Amygdala (tissue), 56 donors: ENCODE results near the gene WWTR1.

Experiments
- DNase-seq, 56 donors: peaks; one replicate each; lab custom pipeline; 2025; lab: John Stamatoyannopoulos, UW

WWTR1 gene

DNA sequence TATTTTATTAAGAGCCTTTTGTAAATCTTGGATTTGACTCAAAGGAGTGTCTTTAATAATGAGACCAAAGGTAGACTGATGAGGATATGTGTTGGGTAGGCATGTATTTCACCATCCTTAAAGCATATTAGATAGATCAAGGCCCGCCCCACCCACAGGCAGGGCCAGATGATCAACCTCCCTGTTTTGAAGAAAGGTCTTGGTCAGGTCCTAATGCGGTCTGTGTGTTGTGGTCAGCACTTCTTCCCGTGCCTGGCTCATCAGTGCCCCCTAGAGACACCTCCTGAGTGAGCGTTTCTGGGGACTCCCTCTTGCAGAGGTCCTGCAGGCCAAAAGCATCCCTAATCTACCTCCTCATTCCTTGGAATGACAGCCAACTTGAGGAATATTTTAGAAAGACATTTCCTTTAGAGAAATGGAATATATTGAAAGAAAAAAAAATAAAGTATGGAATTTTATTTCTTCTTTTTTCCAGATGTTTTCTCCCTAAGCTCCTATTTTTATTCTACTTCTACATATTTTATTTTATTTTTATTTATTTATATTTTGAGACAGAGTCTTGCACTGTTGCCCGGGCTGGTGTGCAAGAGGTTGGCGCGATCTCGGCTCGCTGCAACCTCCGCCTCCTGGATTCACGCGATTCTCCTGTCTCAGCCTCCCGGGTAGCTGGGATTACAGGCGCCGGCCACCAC, 177.4 kb downstream of the WWTR1 start:
- DNase-seq = peak in 37 of 56 donors; percentile 3 to 66 (median 24)

DNA sequence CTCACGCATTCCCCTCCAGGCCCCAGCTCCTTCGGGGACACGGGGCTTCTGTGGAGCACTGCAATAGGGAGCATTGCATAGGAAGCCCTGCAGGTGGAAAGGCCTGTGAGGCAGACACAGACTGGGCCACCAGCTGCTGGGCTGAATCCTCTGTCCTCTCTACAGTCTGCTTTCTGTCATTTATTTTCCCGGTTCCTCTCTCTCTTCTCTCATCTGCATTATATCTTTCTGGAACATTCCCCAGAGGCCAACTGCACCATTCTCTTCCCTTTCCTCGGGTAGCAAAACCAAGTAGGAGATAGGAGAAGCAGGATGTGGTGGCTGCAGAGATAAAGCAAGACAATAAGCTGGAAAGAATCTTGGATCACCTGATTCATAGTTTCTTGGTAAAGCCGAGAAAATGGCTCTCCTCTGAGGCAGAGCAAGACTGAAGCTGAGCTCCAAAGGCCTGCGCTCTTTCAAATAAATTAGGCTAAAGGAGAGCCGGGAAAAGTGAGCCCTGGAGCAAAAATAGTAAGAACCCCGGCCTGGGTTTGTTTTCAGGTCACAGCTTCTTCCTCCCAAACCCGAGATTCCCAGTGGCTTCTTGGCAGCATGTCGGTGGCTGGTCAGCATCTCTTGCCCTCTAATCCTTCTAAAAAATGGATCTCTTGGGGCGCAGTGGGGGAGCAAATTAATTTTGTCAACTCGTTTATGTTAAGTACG, 178.1 kb downstream of the WWTR1 start:
- DNase-seq = no peak

DNA sequence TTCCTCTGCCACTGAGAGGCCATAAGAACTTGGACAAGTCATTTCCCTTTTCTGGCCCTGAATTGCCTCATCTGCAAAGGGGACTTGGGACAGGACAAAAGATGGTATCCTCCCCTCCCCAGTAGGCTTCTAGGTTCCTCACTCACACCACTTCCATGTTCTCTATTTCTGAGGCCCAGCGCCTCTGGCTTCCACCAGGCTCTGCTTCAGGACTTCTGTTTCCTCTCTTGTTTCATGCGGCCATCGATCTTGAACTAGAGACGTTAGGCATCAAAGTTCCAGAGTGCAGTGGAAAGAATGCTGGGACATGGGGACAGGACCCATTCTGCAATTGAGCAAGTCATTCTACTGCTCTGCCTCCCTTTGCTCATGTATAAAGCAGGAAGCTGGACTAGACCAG, 181.6 kb downstream of the WWTR1 start:
- no peak for DNase-seq

DNA sequence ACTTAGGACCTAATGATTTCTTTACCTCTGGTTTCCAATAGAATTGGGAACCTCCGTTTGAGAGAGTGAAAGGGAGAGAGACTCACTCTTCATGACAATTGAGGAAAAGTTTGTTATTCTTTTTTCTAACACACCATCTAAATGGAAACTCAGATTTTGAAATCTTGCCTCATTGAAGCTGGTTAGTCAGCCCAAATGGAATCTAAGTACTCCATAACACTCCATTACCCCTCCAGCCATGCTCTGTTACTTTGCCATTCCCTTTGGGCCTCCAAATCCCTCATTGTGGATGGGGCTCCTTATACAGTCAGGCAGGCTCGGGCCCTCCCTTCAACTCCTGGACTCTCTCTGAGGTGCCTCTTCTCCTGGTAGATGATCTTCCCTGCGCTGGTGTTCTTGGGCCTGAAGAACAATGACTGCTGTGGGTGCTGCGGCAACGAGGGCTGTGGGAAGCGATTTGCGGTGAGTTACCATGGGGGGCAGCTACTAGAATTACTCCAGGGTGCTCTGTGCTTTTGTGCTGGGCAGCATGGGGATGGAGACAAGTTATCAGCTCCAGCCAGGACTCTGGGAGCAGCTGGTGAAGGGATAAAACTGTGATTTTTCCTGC, 182.3 kb downstream of the WWTR1 start:
- DNase-seq = no peak

DNA sequence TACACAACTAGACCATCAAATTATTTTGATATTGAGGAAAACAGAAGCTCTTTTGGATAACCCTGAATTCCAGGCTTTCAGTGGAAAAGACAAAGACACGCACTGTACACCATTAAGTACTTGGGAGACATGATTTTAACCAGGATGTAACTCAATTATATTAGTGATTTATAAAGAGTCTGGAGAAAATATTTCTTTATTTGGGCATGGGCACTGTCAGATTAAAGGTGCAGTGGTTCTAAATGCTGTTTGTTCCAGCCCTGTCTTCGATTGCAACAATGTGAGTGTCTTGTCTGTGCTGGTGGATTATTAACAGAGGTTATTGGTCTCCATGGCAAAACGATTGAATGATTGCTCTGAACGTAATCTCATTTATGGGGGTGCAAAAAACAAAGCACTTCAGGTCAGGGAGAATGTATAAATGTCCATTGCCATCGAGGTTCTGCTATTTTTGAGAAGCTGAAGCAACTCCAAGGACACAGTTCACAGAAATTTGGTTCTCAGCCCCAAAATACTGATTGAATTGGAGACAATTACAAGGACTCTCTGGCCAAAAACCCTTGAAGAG, 183.5 kb downstream of the WWTR1 start, which contains the start of gene TM4SF4:
TSS of gene TM4SF4 (plus strand) at position 448 of the 568 bp plus-strand sequence. CDS start 181 bp downstream, outside the sequence.
- no peak for DNase-seq

DNA sequence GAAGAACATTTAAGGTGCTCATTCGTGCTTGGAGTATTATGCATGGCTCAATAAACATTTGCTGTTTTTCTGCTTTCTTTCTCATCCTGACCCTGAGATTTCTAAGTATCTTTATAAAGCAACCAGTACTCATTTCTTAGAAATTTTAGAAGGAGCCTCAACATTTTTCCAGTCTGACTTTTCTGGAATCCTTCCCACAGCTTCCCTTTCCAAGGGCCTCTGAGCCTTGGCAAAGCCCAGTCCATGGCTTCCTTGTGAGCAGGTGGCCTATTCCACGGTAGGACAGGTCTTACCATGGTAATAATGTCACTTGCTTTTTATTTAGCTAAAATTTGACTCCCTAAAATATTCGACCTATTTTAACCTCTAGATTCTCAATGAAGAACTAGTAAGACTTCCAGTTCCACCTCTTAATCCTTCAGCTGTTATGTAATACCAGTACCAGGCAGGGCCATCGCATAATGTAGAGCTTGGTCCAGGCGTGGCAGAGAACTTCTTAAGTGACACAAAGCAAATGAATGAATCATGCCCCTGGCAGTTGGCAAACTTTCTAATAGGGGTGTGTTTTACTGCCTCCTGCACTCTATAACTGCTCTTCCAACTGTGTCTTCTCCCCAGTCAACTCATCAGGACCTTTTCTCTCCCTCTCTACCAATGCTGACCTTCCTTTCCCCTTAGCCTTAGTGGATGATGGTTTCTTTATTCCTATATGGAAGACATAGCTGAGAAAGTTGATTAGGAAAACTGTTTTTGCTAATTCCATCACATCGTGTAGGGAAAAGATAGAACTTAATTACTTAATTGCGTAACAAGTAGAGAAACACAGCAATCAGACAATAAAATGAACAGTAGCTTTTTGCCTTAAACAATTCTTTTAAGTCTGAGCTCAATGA, 184.2 kb downstream of the WWTR1 start:
- no peak for DNase-seq

DNA sequence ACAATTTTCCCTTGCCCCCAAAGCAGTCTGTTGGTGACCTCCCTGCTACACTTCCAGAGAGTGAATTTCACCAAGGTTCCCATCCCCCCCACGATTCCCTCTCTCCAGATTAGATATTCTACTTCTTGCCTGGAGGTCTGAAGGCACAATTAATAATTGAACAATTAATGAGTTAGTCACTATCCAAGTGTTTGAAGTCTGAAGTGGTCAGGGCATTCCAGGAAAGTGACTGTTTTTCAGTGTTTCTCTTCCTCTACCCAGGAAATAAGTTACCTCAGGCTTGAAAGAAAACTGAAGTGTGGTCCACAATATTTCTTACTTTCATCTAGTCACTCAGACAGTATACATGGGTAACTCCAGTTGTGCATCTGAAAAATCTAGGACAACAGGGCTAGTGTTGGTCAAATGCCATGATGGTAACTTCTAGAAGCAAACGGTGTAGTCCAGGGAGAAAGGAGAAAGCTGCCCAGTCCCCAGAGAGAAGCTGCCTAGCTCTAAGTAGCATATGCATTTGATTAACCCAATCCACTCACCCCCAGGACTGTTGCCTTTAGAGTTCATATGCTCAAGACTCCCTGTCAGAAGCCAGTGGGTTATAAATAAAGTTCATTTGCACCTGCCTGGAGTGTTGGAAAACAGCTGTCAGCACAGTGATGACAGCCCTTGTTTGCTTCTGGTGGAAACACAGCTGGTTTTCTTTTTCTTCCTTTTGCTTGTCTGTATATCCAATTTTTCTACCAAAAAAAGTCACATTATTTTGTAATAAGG, 185.6 kb downstream of the WWTR1 start:
- DNase-seq = no peak

DNA sequence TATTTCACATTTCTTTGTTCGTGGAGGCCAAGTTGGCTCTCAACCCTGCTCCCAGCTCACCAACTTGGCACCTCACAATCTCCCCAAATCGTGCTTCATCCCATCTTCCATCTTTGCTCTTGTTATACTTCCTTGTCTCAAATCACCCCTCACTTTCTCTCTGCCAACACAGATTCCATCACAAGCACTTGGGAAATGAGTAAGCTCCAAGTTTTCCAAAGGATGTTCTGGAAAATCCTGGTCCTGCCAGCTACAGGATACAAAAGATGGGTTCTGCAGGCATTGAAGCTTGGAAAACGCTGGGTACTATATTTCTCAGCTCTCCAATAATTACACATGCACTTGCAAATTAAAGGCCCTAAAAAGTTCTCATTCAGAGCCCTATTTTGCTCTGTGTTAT, 187.4 kb downstream of the WWTR1 start:
- no peak for DNase-seq

DNA sequence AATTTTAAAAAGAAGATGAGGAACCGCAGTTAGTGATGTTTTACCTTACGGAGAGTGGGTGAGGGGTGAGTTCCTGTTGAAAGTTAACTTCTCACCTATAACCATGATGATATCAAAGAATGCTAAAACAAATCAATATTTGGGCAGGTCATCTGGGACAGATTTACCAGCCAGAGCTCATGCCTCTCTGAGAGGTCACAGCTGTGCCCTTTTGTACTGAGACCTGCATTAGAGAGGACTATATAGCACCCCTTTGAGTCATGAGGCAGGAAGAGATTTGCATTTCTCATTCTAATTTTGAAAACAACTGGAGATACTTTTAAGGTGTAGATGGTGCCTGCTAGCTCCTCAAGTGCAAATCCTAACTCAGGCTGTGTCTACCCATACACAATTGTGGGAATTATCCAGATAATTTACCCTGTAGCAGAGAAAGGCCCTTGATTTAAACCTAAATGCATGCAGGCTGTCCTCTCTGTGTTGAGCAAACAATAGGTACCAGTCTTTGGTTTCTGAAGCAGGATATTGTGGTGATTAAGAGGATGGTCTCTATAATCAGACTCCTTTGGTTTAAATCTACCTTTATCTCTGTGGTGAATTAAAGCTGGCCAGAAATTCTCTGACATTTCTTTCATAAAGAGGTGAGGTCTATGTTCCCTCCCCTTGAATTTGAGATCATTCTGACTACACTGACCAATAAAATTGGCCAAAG, 189.2 kb downstream of the WWTR1 start:
- DNase-seq = no peak
